MCF 10A (cell line): ENCODE measurements around the gene SLIT3. TPM values are rescaled to one million over a fixed set of nuclear protein-coding genes. Genes with fewer than 3 reads are reported as not detected.

Source experiments
- BruUV-seq: library from RNA; stranded (reverse); fragments of 400-500 nt; replicated peaks from 2 replicates; lab custom pipeline; 2021; lab: Mats Ljungman, UMichigan
- CTCF ChIA-PET: fragments of 300-600 bp; sonication (Branson Sonifier 250); formaldehyde crosslinking; extraction: SDS; loops from one replicate; lab custom pipeline; 2021; ENCODE audit warnings: antibody characterized with exemption, inconsistent platforms; lab: Yijun Ruan, JAX
- POLR2A ChIA-PET: fragments of 300-600, 350-650 bp; sonication (Branson Sonifier 250); formaldehyde crosslinking; extraction: SDS; loops from one replicate; lab custom pipeline; 2020; ENCODE audit warnings: antibody characterized with exemption, inconsistent platforms; lab: Yijun Ruan, JAX
- DNase-seq: peaks from one replicate; pipeline ENCODE4 v3.0.0-alpha.2; 2018; ENCODE audit not compliant: unreplicated experiment
- H3K27ac Mint-ChIP-seq: one replicate; pipeline ENCODE4 v1.8.0; 2022; ENCODE audit warnings: mild to moderate bottlenecking, low read depth, mixed read lengths; ENCODE audit not compliant: unreplicated experiment
- H3K27me3 Mint-ChIP-seq: one replicate; pipeline ENCODE4 v1.8.0; 2022; ENCODE audit warnings: mixed read lengths; ENCODE audit not compliant: insufficient read depth, unreplicated experiment
- H3K36me3 Mint-ChIP-seq: one replicate; pipeline ENCODE4 v1.8.0; 2022; ENCODE audit warnings: mild to moderate bottlenecking, moderate library complexity, mixed read lengths; ENCODE audit not compliant: insufficient read depth, unreplicated experiment
- H3K4me1 Mint-ChIP-seq: one replicate; pipeline ENCODE4 v1.8.0; 2022; ENCODE audit warnings: mixed read lengths; ENCODE audit not compliant: insufficient read depth, unreplicated experiment
- H3K4me3 Mint-ChIP-seq: one replicate; pipeline ENCODE4 v1.8.0; 2022; ENCODE audit warnings: mild to moderate bottlenecking, moderate library complexity, mixed read lengths; ENCODE audit not compliant: unreplicated experiment
- H3K9me3 Mint-ChIP-seq: one replicate; pipeline ENCODE4 v1.8.0; 2022; ENCODE audit warnings: mixed read lengths; ENCODE audit not compliant: unreplicated experiment
- intact Hi-C: fragments of 100-400 bp; cut with micrococcal nuclease; formaldehyde crosslinking; loops from 2 replicates; pipeline ENCODE4 v1.14.1; 2022
- total RNA-seq: library from RNA; stranded (reverse); gene quantifications from 2 replicates; pipeline ENCODE4 v1.2.3, GENCODE V29; 2022
- TF ChIP-seq, protein P1 (sequence below): fragments of 200-600 bp; IDR thresholded peaks from one replicate; pipeline ENCODE4 v1.8.0; 2022; ENCODE audit warnings: antibody characterized with exemption, mild to moderate bottlenecking; ENCODE audit not compliant: unreplicated experiment

Gene SLIT3
- total RNA-seq, 1 experiment from 2014 or later: 0.89 TPM

- TF ChIP-seq, protein P1, sequence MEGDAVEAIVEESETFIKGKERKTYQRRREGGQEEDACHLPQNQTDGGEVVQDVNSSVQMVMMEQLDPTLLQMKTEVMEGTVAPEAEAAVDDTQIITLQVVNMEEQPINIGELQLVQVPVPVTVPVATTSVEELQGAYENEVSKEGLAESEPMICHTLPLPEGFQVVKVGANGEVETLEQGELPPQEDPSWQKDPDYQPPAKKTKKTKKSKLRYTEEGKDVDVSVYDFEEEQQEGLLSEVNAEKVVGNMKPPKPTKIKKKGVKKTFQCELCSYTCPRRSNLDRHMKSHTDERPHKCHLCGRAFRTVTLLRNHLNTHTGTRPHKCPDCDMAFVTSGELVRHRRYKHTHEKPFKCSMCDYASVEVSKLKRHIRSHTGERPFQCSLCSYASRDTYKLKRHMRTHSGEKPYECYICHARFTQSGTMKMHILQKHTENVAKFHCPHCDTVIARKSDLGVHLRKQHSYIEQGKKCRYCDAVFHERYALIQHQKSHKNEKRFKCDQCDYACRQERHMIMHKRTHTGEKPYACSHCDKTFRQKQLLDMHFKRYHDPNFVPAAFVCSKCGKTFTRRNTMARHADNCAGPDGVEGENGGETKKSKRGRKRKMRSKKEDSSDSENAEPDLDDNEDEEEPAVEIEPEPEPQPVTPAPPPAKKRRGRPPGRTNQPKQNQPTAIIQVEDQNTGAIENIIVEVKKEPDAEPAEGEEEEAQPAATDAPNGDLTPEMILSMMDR: no peak
- CTCF ChIA-PET: interaction anchor here (0.8 kb wide), 1 partner anchor 83 kb away, joined by 4 read pairs; no protein-coding TSS in a partner anchor
- Mint-ChIP-seq H3K9me3 (peaks cover 17% of the 10 kb centered on the region), H3K4me1 (no peaks in the 10 kb centered on the region), H3K4me3 (no peak overlapping the region), H3K36me3 (no peaks in the 10 kb centered on the region), H3K27me3 (no peaks in the 10 kb centered on the region), H3K27ac (no peak overlapping the region)
- no peak for DNase-seq
- intact Hi-C loops: no loop called here
- POLR2A ChIA-PET: no interaction called here
- BruUV-seq: no TSS peak
These were observed 81.6 kb downstream of the SLIT3 start for GRCh38 chr5:169219351-169219750.

DNA sequence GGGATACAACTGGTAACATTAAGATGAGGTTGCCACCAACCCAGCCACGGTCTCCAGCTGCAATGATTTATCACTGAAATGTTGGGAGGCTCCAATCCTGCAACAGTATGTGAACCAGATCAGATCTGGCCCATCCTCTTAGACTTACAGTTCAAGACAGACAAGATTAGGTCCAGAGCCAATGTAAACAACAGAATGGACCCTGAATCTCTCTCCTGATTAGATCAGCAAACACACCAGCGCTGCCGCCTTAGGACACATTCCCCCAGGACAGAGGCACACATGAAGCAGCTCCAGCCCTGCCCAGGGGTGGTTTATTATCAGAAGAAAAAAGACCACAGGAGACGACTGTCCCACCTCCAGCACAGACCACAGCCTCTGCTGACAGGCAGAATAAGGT, 82.1 kb downstream of the SLIT3 start:
- no peaks in the 10 kb centered on the region for H3K36me3 Mint-ChIP-seq
- H3K4me3 Mint-ChIP-seq: no peak overlapping the region
- intact Hi-C loops: no loop called here
- TF ChIP-seq, protein P1: no peak
- no peaks in the 10 kb centered on the region for H3K27me3 Mint-ChIP-seq
- ChIA-PET POLR2A (no interaction called here), CTCF (interaction anchor here (0.7 to 0.8 kb wide), 2 partner anchors 84 to 250 kb away, joined by 3 to 4 read pairs; no protein-coding TSS in a partner anchor)
- peaks cover 22% of the 10 kb centered on the region for H3K9me3 Mint-ChIP-seq
- no peaks in the 10 kb centered on the region for H3K4me1 Mint-ChIP-seq
- no peak for DNase-seq
- no peak overlapping the region for H3K27ac Mint-ChIP-seq
- no TSS peak for BruUV-seq

- no peaks in the 10 kb centered on the region for H3K27me3 Mint-ChIP-seq
- POLR2A ChIA-PET: no interaction called here
These were observed 82.8 kb downstream of the SLIT3 start for GRCh38 chr5:169218176-169218575.

DNA sequence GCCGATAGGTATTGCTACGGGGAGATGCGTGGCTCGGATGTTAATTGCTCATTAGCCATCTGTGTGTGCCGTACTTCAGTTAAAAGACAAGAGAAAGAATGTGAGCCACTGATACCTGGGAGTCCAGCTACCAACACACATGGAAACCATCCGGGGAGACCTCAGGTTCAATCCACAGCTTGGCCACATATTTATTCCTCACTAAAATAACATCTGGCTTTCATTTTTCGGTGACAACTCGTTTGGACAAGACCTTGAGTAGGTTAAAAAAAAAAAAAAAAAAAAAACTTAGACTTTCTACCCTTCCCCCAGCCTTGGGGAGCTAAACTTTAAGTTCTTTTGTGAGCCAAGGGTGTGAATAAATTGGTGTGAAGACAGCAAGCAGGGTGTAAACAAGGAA, 84.1 kb downstream of the SLIT3 start:
- BruUV-seq: no TSS peak
- Mint-ChIP-seq H3K4me1 (no peaks in the 10 kb centered on the region), H3K9me3 (peaks cover 29% of the 10 kb centered on the region), H3K4me3 (no peak overlapping the region), H3K27me3 (no peaks in the 10 kb centered on the region), H3K36me3 (no peaks in the 10 kb centered on the region), H3K27ac (no peak overlapping the region)
- TF ChIP-seq, protein P1: no peak
- no peak for DNase-seq
- intact Hi-C loops: no loop called here
- ChIA-PET CTCF (interaction anchor here (0.6 kb wide), 1 partner anchor 141 kb away, joined by 4 read pairs; no protein-coding TSS in a partner anchor), POLR2A (interaction anchor here (1.5 kb wide), 1 partner anchor 10 kb away, joined by 4 read pairs; no protein-coding TSS in a partner anchor)

More at GRCh38 chr5:169218176-169218575, 82.8 kb downstream of the SLIT3 start:
- no peaks in the 10 kb centered on the region for H3K4me1 Mint-ChIP-seq
- TF ChIP-seq, protein P1: no peak
- BruUV-seq: no TSS peak
- no peak overlapping the region for H3K27ac Mint-ChIP-seq
- no peak overlapping the region for H3K4me3 Mint-ChIP-seq
- no peak for DNase-seq
- H3K36me3 Mint-ChIP-seq: no peaks in the 10 kb centered on the region
- intact Hi-C loops: no loop called here
- CTCF ChIA-PET: no interaction called here
- H3K9me3 Mint-ChIP-seq: peaks cover 29% of the 10 kb centered on the region
